K562 (cell line): Measurements from ENCODE around the gene INTS1. TPM values are rescaled to one million over a fixed set of nuclear protein-coding genes. Genes with fewer than 3 reads are reported as not detected.
A peak's percentile ranks its signal among the peaks of the same experiment; 100 is the strongest.

Experiments
- CREB3 ChIP-seq: fragments of 450-650 bp; conservative IDR thresholded peaks from 2 replicates; pipeline ENCODE4 v1.6.1; 2016; ENCODE audit warnings: missing genetic modification characterization, low read depth, mild to moderate bottlenecking, missing compliant biosample characterization, moderate library complexity
- DMBX1 ChIP-seq: fragments of 250-450 bp; sonication (Bioruptor Pico); IDR thresholded peaks from 2 replicates; pipeline ENCODE4 v1.8.0; 2022; ENCODE audit warnings: inconsistent platforms, mild to moderate bottlenecking, moderate library complexity, borderline replicate concordance
- ELF1 ChIP-seq: fragments of 200-800 bp; sonication (Bioruptor generic); IDR thresholded peaks from 2 replicates; pipeline ENCODE4 v1.6.1; 2016; ENCODE audit warnings: missing genetic modification characterization, missing compliant biosample characterization
- ESRRA ChIP-seq: fragments of 450-650 bp; IDR thresholded peaks from 2 replicates; pipeline ENCODE4 v1.6.1; 2014; ENCODE audit warnings: low read depth, mild to moderate bottlenecking, moderate library complexity, borderline replicate concordance
- FOXK1 ChIP-seq: sonication (generic); formaldehyde crosslinking; IDR thresholded peaks from 2 replicates; pipeline ENCODE4 v1.8.0; 2022; ENCODE audit warnings: missing genetic modification reagents, mild to moderate bottlenecking, borderline replicate concordance
- LEF1 ChIP-seq: fragments of 450-650 bp; IDR thresholded peaks from 2 replicates; pipeline ENCODE4 v1.6.1; 2016; ENCODE audit warnings: mild to moderate bottlenecking
- NCOA4 ChIP-seq: fragments of 450-650 bp; IDR thresholded peaks from 2 replicates; pipeline ENCODE4 v1.6.1; 2018; ENCODE audit warnings: mild to moderate bottlenecking; ENCODE audit not compliant: partially characterized antibody
- NELFE ChIP-seq: IDR thresholded peaks from 2 replicates; pipeline ENCODE4 v1.6.1; 2011; ENCODE audit warnings: mild to moderate bottlenecking; ENCODE audit not compliant: insufficient read depth, insufficient read length
- NR2F6 ChIP-seq: fragments of 450-650 bp; formaldehyde crosslinking; IDR thresholded peaks from 2 replicates; pipeline ENCODE4 v1.4.0; 2020; ENCODE audit warnings: mild to moderate bottlenecking
- NUFIP1 ChIP-seq: fragments of 450-650 bp; IDR thresholded peaks from 2 replicates; pipeline ENCODE4 v1.6.1; 2018; ENCODE audit not compliant: partially characterized antibody
- PURB ChIP-seq: sonication (generic); formaldehyde crosslinking; IDR thresholded peaks from 2 replicates; pipeline ENCODE4 v1.9.0; 2021; ENCODE audit warnings: low read depth, mild to moderate bottlenecking, missing genetic modification reagents
- SMAD1 ChIP-seq: fragments of 150-350 bp; IDR thresholded peaks from 2 replicates; pipeline ENCODE4 v1.6.1; 2014; ENCODE audit warnings: low read length, low read depth; ENCODE audit not compliant: partially characterized antibody
- SOX6 ChIP-seq: fragments of 450-650 bp; IDR thresholded peaks from 2 replicates; pipeline ENCODE4 v1.6.1; 2014; ENCODE audit warnings: mild to moderate bottlenecking
- SRSF1 ChIP-seq: fragments of 200-400 bp; formaldehyde crosslinking; IDR thresholded peaks from 2 replicates; pipeline ENCODE4 v1.6.1; 2017; ENCODE audit warnings: mild to moderate bottlenecking, low read depth, low read length, moderate library complexity
- STAT5A ChIP-seq: IDR thresholded peaks from 2 replicates; pipeline ENCODE4 v1.6.1; 2012; ENCODE audit warnings: low read length, inconsistent platforms, borderline replicate concordance
- TGIF2 ChIP-seq: sonication (generic); formaldehyde crosslinking; IDR thresholded peaks from 2 replicates; pipeline ENCODE4 v1.8.1; 2022; ENCODE audit warnings: mild to moderate bottlenecking, missing genetic modification reagents, moderate library complexity
- ZBTB2 ChIP-seq: fragments of 450-650 bp; IDR thresholded peaks from 2 replicates; pipeline ENCODE4 v1.6.1; 2016; ENCODE audit warnings: antibody characterized with exemption
- ZBTB7A ChIP-seq: IDR thresholded peaks from 2 replicates; pipeline ENCODE4 v1.6.1; 2011; ENCODE audit warnings: low read depth, mild to moderate bottlenecking, low read length, moderate library complexity, borderline replicate concordance; ENCODE audit not compliant: control insufficient read depth
- ZFP36 ChIP-seq: fragments of 150-350 bp; IDR thresholded peaks from 2 replicates; pipeline ENCODE4 v1.6.1; 2018; ENCODE audit warnings: low read length, low read depth; ENCODE audit not compliant: partially characterized antibody
- ZKSCAN1 ChIP-seq: fragments of 150-350 bp; IDR thresholded peaks from 2 replicates; pipeline ENCODE4 v1.6.1; 2016; ENCODE audit warnings: low read depth, low read length
- ZNF707 ChIP-seq: fragments of 250-450 bp; sonication (Bioruptor Pico); conservative IDR thresholded peaks from 2 replicates; pipeline ENCODE4 v1.8.0; 2022; ENCODE audit warnings: inconsistent platforms, mild to moderate bottlenecking, moderate library complexity
- polyA plus RNA-seq, 8 experiments: library from polyadenylated mRNA; depleted of rRNA in 4 of 8; stranded (reverse) in 5 of 8; unstranded in 3 of 8; fragments of >200 nt; fragmentation: Nextera tagmentation in 2 of 8; fragmentation: Illumina TruSeq in 1 of 8; extraction: Ambion mirVana in 2 of 8; extraction: Trizol in 1 of 8; gene quantifications; 2 replicates each; pipeline versions ENCODE4 v1.2.1 to v1.2.3, GENCODE V29; 2011 to 2014; ENCODE audit warnings: inconsistent platforms in 1 of 8, missing spikeins in 1 of 8
- total RNA-seq, 7 experiments: library from RNA; depleted of rRNA in 6 of 7; stranded (reverse); fragments of >200 nt in 6 of 7; fragmentation: Illumina TruSeq in 2 of 7; extraction: Trizol in 2 of 7; gene quantifications; 2 replicates each; pipeline versions ENCODE4 v1.2.1 to v1.2.3, GENCODE V29; 2011 to 2021; ENCODE audit warnings: low replicate concordance in 1 of 7

INTS1 gene
- total and polyA plus RNA-seq, 9 of the 15 experiments (the other 6 are each of a cell fraction or from before 2014, with no cell fraction given), result 0.34 to 119 (median 18.5) TPM

GRCh38 chr7:1464694-1465093 is 39.5 kb downstream of the INTS1 start (continued):
- TF ChIP-seq FOXK1 (CRISPR knock-in tag) (no peak), NUFIP1 (no peak), ZFP36 (peak; percentile 72), ZKSCAN1 (peak; percentile 86), NELFE (no peak), ELF1 (tag) (no peak), ZBTB2 (no peak), CREB3 (tag) (no peak), STAT5A (no peak), SMAD1 (no peak), SRSF1 (no peak), PURB (CRISPR knock-in tag) (no peak), TGIF2 (CRISPR knock-in tag) (no peak), LEF1 (no peak), DMBX1 (CRISPR knock-in tag) (no peak), NR2F6 (CRISPR knock-in tag) (no peak), SOX6 (no peak), ZBTB7A (no peak), NCOA4 (no peak), ZNF707 (CRISPR knock-in tag) (no peak), ESRRA (no peak)
